CD4-positive, alpha-beta T cell treated with Interleukin-10 for 1 hour (primary cell): ENCODE measurements around the gene DLG3.
"Not testable (repeated sequence)": the region's sequence is repeated elsewhere in the genome, so short reads cannot be mapped to it uniquely, and the experiment has no call there.

ENCODE experiments used
- DNase-seq: peaks from one replicate; pipeline ENCODE4 v3.0.0-alpha.2; 2020

Gene DLG3

DNA sequence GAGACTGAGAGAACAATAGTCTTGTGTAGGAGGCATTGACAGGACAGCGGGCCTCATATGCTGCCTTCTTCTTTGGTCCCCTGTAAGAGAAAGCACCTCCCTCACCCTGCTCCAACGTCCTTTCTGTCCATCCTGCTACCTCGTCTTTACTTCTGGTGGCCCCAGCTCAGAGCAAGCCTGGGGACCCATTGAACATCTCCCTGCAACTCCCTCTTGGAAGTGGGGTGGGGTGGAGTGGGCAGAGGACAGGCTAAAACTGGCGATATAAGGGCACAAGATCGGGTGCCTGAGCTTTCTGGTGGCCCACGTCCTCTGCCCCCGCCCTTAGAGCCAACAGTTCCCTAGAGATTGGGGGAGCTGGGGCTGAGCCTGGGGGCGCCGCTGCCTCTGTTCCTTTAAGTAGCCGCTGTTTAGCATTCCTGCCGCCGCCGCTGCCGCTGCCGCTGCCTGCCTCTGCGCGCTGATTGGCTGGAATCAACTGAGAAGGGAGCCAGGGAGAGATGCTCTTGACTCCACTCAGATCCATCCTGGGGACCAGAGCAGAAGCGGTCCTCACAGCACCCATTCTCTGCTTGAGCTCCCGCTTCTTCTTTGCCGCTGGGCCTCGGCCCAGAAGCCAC lies at the start of gene DLG3:
DLG3 (plus strand) TSS at position 510 of the 620 bp plus-strand sequence. CDS start 367 bp downstream, outside the sequence.
- DNase-seq = peak; percentile 39

DNA sequence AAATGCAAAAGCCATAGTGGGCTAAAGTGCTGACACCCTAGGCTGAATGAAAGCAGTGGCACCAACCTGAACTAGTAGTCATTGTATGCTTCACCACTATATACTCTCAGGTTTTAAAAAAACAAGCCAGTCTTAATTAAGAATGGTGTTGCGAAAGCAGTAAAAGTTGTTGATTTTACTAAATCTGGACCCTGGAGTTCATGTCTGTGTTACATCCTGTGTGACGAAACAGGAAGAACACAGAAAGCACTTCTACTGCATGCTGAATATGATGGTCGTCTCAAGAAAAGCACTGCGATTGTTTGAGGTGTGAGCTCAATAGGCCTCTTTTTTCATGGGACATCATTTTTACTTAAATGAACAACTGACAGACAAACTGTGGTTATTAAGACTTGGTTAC lies 45.7 kb upstream of the DLG3 start:
- peak; percentile 66 for DNase-seq

DNA sequence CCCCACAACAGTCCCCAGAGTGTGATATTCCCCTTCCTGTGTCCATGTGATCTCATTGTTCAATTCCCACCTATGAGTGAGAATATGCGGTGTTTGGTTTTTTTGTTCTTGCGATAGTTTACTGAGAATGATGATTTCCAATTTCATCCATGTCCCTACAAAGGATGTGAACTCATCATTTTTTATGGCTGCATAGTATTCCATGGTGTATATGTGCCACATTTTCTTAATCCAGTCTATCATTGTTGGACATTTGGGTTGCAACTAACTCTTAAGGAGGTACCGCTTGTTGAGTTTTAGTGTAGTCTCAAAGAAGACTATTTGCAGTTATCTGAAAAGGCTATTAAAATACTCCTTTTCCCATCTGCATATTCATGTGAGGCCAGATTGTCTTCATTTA lies 44.5 kb upstream of the DLG3 start:
- DNase-seq = not testable (repeated sequence)

DNA sequence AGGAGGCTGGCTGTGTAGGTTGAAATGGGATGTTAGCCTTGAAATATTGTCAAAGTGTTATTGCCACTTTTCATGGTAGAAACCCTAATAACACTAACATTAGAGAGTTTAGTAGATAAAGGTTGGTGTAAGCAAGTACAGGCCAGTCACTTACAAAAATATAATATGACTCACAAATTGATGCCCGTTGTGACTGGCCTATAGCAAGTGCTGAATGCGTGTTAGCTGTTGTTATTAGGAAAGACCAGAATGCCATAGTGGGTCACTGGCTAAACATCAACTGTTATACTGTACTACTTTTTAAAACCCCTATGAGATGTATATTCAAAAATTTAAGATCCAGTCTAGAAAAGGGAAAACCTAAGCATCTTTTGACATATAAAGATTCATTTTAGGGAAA lies 41.9 kb upstream of the DLG3 start:
- DNase-seq = no peak

DNA sequence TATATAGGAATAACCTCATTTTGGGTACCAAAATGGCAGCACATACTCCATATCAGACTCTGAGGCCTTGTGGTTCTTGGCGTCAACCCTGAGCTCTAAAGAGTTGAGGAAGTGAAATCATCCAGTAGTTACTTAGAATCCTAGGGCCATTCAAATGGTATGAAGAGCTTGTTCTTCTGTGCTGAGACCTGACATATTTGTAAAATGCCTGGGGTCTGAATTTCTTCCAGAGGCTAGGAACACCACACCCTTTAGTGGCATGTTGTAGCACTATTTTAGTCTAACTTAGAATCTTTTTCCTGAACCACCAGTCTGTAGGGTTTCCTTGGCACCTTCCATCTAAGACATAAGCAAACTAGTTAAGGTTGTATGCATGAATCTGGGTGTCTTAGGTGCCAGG lies 39.6 kb upstream of the DLG3 start:
- DNase-seq = no peak

DNA sequence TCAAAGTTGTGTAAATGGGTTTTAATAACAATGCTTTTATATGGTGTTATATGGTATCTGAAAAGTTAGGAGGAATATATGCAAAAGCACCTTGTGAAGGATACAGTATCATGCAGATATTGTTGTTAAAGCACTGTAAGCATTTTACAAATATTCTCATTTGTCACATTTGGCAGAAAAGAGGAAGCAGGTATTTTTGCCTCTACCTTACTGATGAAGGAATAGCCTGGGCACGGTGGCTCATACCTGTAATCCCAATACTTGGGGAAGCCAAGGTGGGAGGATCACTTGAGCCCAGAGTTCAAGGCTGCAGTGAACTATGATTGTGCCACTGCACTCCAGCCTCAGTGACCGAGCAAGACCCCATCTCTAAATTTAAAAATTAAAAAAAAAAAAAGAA lies 33.7 kb upstream of the DLG3 start:
- no peak for DNase-seq

DNA sequence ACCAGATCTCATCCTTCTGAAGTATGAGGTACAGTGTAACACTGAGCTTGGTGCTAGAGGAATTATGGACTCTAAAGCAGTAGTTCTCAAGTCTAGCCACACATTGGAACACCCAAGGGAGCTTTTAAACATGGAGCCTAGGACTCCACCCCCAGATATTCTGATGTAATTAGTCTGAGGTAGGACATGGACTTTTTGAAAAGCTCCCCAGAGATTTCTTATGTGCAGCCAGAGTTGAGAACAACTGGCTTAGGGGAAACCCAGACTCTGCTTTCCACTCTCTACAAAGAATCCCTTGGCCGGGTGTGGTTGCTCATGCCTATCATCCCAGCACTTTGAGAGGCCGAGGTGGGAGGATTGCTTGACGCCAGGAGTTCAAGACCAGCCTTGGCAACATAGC lies 33.2 kb upstream of the DLG3 start:
- no peak for DNase-seq

DNA sequence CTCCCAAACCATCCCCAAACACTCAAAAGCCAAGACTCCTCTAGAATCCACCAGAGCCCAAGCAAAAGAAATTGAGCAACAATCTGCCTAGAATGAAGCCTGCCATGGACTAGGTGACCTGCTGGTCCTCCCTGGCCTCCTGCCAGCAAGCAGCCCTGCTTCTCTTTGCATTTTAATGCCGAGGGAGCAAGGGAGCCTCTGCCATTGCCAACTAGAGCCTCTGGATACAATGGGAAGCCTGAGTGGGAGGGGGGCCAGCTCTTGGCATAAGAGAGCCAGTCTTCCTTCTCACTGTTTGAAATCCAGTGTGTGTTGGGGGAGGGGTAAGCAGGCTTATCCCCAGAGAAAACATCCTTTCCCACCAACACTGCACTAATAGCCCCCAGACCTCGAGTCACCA lies 23.0 kb upstream of the DLG3 start:
- no peak for DNase-seq

DNA sequence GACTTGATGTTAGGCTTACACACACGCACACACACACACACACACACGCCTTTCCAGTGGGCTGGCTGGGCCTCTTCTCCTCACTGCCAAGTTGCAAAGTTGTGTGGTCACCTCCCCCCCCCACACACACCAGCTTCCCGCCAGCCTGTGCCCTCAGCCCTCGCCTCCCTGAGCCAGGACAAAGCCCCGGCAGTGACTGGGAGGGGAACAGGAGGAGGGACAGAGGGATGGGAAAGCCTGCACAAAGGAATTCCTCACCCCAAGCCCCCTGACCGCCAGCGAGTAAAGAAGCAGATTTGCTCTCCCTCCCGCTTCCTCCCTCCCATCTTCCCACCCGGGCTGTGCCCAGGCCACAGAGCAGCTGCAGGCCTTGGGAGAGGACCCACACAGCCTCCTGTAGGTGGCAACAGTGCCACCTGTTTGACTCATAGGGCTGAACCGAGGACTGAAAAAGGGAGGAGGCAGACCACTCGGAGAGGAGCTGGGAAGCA lies 21.7 kb upstream of the DLG3 start, which contains the start of gene GDPD2:
GDPD2 (plus strand) TSS at position 464 of the 491 bp plus-strand sequence. CDS start 1,671 bp downstream, outside the sequence.
- DNase-seq = no peak

DNA sequence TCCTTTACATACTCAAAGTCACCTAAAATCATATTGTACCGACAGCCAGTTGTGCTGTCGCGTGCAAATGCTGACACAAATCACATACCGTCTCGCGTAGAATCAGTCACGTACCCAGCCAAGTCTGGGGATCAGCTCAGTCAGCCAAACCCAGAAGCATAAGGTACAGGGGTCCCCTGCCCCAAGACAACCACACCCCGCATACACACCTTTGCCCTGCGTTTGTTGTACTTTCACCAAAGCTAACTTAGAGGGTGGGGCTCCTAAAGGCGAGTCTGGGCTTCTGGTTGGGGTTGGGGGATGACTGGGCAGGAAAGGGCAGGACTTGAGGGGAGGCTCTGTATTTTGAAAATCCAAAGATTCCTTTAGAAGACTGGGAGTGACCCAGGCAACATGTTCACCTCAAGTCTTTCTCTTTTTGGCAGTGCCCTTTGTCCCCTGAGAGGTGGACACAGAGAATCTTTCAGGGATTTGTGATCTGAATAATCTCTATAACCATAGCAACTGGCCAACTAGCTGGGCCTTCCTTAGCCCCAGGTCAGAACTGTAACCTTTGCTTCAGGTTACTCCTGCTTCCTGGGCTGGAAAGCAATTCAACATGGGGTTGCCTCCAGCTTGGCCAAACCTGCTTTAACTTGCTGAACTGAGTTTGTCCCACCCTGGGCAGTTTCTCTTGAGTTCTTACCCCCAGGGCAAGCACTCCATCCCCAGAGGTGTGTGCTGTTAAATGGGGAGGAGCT lies 20.5 kb upstream of the DLG3 start:
- no peak for DNase-seq

DNA sequence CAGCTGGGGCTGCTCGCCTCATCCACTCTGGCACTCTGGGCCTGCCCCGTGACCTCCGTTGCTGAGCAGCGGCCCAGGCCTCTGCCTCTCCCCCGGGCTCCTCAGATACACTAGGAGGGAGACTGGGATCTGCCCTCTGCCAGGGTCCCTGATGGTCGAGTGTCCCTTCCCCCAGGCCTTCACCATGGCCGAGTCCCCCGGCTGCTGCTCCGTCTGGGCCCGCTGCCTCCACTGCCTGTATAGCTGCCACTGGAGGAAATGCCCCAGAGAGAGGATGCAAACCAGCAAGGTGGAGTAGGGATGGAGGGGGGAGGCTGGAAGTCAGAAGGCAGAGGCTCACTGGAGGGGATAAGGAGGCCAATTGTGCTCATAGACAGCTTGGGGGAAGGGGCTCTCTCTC lies 19.8 kb upstream of the DLG3 start:
- DNase-seq = no peak

DNA sequence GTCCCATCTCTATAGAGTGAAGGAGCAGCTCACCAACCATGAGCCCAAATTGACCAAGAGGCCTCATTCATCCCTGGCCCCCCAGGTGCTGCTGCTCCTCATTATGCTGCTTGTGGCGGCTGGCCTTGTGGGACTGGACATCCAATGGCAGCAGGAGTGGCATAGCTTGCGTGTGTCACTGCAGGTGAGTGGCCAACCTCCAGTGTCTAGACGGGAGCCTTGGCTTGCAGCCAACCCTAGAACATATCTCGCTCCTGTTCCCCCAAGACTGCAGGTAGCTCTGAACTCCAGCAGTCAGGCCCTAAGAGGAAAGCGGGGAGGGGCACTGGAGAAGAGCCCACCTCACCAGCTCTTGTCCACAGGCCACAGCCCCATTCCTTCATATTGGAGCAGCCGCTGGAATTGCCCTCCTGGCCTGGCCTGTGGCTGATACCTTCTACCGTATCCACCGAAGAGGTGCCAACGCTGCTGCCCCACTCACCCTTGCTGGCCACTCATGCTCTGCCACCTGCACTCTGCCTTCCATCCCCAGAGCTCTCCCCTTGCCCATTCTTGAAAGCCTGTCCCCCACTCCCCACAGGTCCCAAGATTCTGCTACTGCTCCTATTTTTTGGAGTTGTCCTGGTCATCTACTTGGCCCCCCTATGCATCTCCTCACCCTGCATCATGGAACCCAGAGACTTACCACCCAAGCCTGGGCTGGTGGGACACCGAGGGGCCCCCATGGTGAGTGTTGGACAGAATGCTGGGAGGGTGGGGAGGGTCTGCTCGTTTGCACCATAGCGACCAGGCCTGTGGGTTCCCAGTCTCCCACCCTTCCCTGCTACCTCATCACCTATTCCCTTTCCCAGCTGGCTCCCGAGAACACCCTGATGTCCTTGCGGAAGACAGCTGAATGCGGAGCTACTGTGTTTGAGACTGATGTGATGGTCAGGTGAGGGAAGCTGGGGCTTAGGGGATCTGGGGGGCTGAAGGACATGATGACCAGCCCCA lies 18.1 kb upstream of the DLG3 start:
- DNase-seq = no peak

DNA sequence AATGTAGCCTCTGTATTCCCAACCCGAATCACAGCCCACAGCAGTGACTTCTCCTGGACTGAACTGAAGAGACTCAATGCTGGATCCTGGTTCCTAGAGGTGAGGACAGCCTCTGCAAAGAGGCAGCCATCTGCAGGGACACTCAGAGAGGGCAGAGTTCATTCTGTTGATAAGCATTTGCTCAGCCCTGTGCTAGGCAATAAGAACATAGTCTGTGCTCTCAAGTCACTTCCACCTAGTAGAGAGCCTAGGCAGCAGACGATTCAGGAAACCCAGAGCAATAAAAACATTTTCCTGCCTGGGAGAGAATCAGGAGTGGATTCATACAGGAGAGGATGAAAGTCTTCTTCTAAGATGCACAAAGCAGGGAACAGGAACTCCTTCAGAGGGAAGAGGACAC lies 17.3 kb upstream of the DLG3 start:
- no peak for DNase-seq

DNA sequence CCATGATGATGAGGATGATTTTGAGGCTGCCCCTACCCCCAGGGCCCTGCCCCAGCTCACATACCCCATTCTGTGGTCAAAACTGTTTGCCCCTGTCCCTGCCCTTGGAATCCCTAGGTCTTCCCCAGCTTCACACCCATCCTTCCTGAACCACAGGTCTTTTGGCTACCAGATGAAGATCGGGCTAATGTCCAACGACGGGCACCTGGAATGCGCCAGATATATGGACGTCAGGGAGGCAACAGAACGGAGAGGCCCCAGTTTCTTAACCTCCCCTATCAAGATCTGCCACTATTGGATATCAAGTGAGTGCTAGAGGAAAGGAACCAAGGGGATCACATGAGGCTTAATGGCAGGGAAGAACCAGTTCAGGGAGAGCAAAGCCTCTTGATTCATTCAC lies 14.9 kb upstream of the DLG3 start:
- DNase-seq = no peak

DNA sequence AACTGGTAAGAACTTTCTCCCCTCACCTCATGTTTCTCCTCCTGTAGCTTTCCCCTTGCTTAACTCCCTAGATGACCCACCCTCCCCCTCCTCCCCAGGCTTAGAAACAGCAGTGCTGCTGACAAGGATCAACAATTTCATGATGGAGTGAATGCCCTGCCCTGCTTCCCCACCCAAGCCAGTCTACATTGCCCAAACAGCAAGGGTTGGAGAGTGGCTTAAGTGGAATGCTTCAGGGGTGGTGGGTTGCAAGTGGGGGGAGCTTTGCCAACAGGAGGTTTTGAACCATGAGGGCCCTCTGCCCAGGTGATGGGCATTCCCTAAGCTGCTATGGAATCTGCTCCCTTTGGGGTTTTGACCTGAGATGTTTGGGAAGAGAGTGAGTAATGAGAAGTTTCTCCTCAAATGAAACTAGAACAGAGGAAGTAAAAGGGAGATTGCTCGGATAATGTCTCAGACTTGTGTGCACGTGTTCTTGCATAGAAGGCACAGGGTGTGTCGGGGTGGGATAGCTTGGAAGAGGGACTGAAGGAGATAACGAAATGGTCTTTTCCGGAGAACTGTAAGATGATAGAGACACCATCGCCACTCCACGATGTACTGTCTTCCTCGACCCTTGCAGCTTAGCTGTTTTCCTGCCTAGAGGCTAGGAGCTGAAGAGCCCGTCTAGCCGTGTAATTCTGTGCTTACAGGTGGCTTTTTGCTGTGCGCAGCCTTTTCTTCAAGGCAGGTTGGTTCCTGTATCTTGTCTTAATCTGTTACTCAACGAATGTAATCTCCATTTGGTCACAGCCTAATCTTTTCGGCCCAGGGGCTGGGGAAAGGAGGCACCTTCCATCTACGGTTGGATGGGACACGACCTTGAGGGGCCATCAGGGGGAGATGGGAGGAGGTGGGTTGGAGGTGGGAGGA lies 11.4 kb upstream of the DLG3 start:
- DNase-seq = no peak

DNA sequence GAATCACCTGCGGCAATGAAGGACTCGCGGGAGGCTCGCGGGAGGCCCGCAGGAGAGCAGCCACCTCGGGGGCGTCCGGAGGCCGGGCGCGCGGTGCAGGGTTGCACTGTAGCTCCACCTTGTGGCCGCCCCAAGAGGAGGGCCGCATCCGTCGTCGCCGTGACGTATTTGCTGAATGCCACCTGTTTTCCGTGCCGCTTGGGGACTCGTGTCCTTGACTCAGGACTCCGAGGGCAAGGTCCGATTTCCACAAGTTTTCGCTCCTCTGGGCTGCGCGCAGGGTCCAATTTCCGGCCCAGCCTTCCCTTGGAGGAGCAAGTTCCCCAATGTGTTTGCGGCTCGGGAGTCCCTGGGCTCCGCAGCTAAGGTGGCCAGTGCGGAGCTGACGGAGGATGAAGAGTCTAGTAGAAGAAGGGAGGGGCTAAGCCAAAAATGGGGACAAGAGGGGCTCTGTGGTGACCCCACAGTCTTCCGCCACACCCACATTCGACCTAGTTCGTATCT lies 10.7 kb upstream of the DLG3 start:
- peak; percentile 81 for DNase-seq

DNA sequence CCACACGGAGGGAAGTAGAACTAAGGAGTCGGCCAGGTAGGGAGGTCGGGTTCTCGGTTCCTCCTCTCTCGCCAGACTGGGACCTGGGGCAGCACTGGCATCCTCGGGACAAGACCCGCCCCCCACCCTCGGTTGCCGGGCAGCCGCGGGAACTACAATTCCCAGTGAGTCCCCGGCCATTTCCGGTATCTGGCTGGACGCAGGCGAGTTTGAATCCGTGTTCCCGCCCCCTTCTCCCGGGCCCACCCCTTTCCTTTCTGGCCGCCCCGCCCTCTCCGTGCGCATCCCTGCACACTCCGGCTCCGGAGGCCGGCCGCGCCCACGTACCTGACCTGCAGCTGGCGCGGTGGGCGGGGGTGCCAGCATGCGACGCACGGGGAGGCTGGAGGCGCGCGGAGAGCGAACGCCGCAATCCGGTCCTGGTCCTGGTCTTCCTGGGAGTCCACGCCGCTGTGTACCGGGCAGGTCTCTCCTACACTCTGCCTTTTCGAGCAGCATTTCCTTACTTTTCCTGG lies 10.2 kb upstream of the DLG3 start:
- DNase-seq = peak; percentile 79

DNA sequence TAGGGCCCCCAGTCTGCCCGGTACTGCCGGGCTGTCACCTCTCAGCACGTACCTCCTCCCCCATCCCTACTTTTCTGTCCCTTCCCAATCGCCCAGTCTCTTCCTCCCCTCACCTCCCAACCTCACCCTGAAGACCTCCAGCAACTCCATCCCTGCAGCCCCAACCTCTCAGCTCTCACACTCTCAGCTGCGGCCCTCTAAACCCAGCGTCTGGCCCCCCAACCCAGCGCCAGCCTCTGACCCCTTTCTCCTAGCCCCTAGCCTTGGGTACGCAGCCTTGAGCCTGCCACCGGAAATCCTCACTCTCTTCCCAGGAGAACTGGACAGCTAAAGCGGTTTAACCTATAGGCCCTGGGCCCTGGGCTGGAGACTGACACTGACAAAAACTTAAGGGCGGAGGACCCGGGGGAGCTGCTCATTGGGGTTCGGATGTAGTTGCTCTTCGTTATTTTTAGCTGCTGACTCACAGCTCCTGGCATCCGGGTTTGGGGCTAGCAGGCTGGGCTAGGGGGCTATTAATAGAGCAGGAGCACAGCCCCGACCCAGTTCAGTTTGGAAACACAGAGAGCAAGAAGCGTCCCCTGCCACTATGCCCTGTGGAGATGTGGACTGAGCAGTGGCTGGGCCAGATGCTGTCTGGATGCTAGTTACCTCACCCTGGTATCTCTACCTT lies 9.6 kb upstream of the DLG3 start:
- DNase-seq = peak; percentile 31

DNA sequence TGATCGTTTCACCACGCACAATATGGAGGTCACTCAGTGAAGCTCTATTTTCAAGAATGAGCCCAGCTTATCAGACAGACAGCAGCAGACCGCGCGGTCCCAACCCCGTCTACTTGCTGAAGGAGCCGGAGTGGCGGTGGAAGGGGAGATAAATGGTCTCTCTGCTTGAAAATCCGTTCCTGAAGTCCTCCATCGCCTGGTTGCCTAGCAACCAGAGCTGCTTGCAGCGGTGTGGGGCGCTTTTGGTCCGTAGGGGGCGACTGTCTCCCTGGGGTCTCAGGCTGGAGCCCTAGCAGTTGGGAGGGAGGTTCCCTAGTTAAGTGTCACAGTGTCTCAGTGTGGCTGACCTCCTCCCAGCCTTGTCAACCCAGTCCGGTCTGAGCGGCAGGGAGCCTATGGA lies 8.3 kb upstream of the DLG3 start:
- DNase-seq = no peak

DNA sequence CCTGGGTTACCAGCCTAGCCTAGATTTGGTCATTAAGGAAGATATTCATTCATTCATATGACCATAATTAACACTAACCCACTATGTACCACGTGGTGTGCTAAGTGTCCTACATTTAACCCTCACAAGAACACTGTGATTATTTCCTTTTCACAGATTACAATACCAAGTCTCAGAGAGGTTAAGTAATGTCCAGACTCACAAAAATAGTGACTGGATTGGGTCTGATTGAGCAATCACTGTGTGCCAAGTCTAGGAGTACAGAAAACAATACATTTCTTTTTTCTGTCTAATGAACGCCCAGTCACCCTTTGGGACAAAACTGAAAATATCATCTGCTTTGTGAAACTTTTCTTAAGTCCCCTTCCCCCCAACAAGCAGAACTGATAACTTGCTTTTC lies 7.6 kb upstream of the DLG3 start:
- DNase-seq = no peak
